Left colon (tissue), 2 donors: ENCODE data around the gene SDK1. TPM values are rescaled to one million over a fixed set of nuclear protein-coding genes. Genes with fewer than 3 reads are reported as not detected.

Source experiments
- ATAC-seq: fragments of 200-7000 bp; cut with Tn5 transposase; one replicate; pipeline ENCODE4 v1.9.1; 2020; ENCODE audit warnings: mild to moderate bottlenecking, moderate library complexity
- DNase-seq, 2 donors: peaks; one replicate each; pipeline ENCODE4 v3.0.0-alpha.2; 2020
- intact Hi-C, 2 donors: fragments of 100-400 bp; cut with DNase I in 1 of 2; cut with micrococcal nuclease in 1 of 2; formaldehyde crosslinking; loops; one replicate each; pipeline versions ENCODE4 v1.11.2 to v1.14.0; 2022; cut with DNase I, micrococcal nuclease
- total RNA-seq, 2 donors: library from RNA; stranded (reverse); fragmentation: NEBNext Ultra II Directional; extraction: Animal tissue kit (Norgen Biotek cat#: 25700); gene quantifications; one replicate each; pipeline ENCODE4 v1.2.1, GENCODE V29; 2021
- donor health status: DM: no; HTN: no; CAD: no.
- donor health status: DM: yes; HTN: yes; CAD: no.

The SDK1 gene
- total RNA-seq, 2 donors from 2014 or later = 3.4 to 5.8 TPM

DNA sequence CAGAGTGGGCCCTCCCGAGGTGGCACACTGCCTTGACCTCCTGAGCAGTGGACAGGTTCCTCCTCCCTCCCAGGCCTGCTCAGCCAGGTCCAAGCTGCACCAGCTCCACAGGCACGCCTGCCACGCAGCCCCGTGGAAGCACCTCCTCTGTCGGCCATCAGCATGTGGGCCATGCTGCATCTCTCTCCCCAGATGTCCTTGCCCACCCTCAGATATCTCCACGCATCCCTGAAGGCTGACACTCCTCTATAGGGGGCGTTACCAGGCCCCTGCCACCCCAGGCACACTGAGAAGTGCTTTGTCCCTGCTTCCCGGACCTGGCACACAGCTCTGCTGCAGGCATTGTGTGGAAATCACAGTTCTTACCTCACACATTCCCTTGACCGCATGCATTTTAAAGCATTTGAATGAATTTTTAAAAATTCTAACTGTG is 598.5 kb downstream of the SDK1 start:
- ATAC-seq (no peak), DNase-seq (no peak)
- intact Hi-C loops = no loop called here

DNA sequence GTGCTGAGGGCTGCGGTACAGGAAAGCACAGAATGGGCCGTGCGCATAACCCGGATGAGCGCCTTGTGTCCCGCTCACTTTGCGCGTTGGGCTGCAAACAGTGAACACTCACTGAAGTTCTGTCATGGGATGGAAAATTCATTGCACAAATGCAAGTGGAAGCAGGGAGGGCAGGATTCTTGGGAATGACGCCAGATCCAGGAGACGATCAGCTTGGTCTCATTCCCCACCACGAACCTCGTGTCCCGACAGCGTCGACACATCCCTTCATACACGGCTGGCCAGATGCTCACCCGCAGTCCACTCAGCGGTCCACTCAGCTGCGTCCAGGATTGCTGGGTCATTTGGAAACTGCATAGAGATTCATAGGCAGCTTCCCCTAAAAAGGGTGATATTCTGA is 607.1 kb downstream of the SDK1 start:
- DNase-seq = no peak
- no peak for ATAC-seq
- intact Hi-C loops = no loop called here

DNA sequence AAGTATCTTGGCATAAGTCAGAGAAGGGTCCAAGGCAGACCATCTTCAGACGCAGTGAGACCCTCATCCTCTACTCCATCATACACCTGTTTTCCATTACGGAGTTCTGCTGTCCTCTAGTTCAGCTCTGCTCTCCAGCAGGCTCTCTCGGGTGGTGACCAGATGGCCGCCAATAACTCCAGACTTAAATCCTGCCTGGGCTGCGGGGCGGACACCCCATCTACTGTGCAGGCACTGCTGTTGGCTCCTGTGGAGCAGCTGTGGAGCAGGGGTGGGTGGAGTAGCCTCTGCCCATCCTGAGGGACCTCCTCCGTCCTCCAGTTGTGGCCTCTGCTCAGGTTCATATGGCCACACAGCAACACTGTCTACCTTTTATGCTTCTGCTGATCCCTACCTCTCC is 608.1 kb downstream of the SDK1 start:
- intact Hi-C loops = no loop called here
- ATAC-seq = no peak
- no peak for DNase-seq

DNA sequence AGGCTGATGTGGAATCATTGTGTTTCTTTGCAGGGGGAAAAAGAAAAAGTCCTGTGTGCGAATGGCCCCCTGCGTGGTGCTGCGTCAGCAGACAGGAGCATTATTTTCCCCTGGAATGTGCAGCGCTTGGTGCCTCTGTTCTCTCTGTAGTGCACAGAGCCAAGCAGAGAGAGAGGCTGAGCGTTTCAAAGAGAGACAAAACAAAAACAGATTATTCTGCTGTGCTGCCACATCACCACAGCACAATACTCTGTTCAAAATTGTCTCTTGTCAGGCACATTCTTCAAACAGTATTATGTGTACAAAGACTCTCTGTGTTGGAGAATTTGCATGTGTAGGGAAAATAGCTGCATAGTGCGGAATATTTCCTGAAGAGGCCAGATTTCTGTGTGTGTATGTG is 609.0 kb downstream of the SDK1 start:
- ATAC-seq (no peak), DNase-seq (no peak)
- intact Hi-C loops = no loop called here

DNA sequence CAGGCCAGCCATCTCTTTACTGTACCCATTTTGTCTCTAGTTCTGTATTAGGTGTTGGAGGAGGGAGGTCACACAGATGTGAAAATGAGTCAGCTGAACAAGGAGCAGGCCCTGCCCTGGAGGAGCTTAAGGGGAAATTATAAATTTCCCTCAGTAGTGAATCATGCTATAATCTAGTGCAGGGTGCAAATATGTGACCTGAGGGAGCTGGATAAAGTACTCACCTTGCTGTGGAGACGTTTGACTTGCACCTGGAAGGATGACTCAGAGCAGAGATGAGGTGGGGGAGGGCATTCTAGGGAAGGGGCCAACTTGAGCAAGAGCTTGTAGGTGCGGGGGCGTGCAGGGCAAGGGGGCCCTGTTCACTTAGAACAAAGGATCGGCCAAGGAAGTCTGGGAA is 610.6 kb downstream of the SDK1 start:
- DNase-seq (no peak), ATAC-seq (no peak)
- intact Hi-C loops = no loop called here

DNA sequence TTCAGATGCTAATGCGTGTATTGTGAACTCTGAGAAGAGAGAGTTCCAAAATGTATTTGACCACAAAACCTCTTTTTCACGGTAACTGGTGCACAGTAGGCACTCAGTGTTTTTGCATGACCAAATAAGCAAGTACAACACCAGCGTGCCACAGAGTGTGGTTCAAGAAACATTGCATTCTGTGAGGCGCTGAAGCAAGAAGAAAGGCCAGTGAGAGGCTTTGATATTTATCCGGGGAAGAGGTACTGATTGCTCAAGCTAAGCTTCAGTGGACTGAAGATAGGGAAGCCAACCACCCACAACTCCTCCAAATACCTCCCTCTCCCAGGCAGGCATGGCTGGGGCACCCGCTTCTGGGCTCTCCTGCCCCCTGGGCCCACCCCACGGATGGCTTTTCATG is 611.2 kb downstream of the SDK1 start:
- no peak for ATAC-seq
- DNase-seq = no peak
- intact Hi-C loops = no loop called here

DNA sequence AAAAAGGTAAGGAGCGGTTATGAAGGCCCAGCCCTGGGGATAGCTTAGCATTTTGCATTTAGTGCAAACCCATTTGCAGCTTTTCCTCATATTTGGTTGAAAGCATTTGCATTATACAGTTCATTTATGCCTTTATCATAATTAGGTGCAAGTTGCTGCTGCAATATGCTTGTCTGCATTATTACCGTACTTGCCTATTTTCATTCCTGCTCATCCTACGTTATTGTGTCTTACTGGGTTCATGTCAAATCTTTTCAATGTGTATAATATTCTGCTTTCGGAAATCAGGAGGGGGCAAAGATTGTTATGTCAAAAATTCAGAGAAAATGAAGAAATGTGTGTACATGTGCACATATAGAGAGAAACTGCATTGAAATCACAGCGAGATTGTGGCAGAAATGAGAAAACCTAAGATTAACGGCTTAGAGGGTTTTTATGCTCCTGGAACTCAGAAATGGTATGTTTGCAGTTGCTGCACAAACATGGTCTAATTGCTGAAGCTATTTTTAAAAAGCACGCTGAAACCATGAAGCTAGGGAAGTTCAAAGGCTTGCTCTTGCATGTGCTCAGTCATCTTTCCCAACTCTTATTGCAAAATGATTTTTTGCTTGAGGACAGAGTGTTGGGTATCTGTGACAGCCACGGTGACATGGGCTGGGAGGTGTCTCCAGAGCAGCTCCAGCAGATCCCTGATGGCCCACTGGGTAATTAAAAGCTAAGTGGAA is 613.2 kb downstream of the SDK1 start:
- ATAC-seq = no peak
- DNase-seq = no peak
- intact Hi-C loops = no loop called here

DNA sequence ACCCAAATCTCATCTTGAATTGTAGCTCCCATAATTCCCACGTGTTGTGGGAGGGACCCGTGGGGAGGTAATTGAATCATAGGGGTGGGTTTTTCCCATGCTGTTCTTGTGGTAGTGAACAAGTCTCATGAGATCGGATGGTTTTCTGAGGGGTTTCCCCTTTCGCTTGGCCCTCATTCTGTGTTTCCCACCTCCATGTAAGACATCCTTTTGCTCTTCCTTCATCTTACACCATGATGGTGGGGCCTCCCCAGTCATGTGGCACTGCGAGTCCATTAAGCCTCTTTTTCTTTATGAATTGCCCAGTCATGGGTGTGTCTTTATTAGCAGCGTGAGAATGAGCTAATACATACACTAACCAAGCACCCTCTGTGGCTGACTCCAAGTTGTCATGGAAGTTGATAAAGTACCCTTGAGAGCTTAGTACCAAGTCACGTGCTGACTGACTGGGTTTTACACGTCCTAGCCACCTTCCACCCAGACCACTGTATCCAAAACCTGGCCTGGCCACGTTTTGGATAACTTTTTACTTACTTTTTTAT is 614.4 kb downstream of the SDK1 start:
- ATAC-seq = no peak
- intact Hi-C loops = no loop called here
- no peak for DNase-seq

DNA sequence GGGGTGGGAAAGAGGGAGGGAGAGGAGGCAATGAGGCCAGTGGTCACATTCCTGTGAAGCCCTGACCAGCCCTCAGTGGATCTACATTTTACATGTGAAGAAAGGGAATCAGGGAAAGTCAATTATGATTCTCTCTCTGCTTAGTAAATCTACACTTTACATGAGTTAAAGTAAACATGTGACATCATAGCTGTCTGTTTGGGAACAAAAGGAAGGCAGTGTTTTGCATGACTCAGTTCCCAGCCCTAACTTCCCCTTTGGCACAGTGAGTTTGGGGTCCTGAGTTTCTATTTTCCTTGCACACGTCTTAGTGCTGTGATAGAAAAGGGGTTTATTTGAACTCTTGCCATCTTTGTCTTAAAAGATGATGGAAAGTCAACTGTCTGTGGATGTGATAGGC is 615.1 kb downstream of the SDK1 start:
- no peak for DNase-seq
- intact Hi-C loops = no loop called here
- ATAC-seq = no peak

DNA sequence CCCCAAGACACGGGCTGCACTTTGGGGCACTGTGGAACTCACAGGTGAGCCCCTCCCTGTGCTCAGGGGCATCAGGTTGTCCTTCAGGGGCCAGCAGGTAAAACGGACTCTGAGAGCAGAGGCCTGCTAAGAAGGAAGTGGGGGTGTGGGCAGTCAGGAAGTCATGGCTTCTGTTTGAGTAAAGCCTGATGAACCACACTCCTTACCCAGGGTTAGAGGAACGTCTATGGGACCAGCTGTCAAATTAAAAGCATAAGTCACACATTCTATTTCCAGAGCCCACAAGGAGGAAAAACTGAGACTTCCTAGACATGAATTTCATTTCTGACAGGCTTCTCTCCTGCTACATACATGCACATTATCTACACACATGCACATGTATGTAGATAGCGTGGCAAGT is 616.4 kb downstream of the SDK1 start:
- no peak for DNase-seq
- ATAC-seq = no peak
- intact Hi-C loops = no loop called here

DNA sequence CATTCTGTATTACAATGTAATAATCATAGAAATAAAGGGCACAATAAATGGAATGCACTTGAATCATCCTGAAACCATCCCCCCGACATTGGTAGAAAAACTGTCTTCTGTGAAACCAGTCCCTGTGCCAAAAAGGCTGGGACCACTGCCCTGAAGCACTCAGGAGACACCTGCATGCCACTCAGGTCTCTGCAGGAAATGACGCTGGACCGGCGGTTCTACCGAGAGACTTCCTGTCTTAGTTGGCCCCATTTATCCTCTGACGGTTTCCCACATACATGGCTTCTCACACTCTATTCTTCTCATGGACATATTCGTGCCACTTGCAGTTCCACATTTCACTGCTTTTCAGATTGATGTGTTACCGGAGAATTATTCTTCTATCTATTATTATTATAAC is 617.5 kb downstream of the SDK1 start:
- DNase-seq (no peak), ATAC-seq (no peak)
- intact Hi-C loops = no loop called here

DNA sequence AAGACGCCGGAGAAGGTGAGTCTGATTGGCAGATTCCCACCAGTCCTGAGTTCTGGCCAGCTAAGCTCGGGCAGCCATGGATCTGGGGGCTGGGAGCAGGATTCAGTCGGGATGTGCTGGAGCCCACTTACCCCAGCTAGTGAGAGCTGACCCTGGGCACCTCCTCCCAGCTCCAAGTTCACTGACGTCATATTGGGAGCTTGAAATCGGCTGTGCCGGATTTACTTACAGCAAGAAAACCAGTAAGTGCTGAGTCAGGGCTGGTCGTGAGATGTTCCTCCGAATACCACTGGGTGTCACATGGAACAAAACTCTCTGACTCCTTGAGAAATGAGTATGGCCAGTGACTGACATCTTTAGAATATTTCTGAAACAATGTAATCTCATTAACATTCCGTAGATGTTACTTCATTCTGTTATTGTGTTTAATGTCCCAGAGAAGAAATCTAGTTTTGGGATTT is 621.2 kb downstream of the SDK1 start:
- DNase-seq (peak in 1 of 2 donors; percentile 28), ATAC-seq (peak; percentile 50)
- intact Hi-C loops = no loop called here

DNA sequence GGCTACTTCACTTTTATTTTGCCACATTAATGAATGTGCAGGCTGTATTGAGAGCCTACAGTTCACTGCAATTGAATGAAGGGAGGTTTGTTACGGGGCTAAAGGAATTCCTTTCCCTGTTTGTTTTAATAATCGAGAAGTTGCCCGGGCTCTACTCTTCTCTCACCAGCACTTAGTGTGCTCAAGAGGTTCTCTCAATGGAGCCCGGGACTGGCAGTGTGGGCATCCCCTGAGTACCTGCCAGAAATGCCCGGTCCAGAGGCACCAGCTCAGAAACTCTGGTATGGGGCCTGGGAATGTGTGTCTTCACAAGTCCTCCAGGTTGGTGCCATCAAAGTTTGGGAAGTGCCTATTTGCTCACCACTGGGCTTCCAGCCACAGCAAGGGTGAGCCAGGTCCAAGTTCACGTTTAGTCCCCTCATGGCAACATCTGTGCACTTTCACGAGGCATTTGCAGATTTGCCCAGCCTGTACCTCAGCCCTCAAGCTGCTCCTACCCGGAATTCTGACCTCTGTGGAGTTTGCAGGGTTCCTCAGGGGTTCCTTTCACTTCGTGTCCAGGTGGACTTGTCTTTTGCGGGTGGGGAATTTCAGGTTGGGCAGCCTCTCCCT is 622.4 kb downstream of the SDK1 start:
- ATAC-seq (no peak), DNase-seq (no peak)
- intact Hi-C loops = no loop called here

DNA sequence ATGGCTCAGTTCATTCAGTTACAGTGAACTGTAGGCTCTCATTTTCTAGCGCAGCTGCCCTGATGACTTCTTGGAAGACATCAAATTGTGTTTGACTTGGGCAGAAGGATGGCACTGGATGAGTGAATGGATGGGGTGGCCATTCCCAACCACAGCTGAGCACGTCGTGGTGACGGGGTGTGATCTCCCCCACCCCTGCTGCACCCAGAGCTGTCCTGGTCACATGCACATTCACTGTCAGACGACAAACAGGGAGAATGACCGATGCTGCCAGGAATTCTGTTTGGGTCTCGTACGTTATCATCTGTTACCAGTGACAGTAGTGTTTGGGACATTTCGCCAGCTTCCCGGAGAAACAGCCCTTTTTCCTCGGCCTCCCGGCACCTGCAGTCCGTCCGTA is 623.2 kb downstream of the SDK1 start:
- ATAC-seq (no peak), DNase-seq (no peak)
- intact Hi-C loops = no loop called here

DNA sequence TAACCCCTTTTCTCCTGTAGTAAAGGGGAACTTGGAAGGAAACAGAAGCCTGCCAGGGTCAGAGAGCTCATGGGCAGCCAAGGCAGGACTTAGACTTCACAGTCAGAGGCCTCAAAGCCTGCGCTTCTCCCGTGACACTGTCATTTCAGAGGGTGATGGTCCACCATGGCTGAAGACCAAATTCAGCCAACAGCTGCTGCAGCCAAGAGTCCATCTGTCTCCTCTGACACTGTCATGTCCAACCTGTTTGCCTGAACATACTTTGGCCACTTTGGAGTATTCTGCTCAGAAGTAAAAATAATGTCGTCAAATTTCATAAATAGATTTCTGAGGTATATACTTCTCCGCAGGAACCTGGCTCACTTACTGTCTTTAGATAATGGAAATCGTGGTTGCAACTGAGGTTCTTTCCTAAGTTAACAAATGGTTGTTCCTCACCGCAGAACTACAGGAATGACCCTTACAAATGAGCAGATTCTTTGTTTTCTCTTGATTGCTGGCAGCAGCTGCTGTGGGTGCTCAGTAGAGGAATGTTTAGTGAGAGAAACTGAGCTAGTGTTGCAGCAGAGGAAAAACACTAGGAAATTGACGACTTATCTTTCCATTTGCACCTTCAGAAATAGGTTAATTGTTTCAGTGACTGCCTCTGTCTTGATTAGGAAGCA is 626.5 kb downstream of the SDK1 start:
- DNase-seq = no peak
- intact Hi-C loops = no loop called here
- ATAC-seq = no peak

DNA sequence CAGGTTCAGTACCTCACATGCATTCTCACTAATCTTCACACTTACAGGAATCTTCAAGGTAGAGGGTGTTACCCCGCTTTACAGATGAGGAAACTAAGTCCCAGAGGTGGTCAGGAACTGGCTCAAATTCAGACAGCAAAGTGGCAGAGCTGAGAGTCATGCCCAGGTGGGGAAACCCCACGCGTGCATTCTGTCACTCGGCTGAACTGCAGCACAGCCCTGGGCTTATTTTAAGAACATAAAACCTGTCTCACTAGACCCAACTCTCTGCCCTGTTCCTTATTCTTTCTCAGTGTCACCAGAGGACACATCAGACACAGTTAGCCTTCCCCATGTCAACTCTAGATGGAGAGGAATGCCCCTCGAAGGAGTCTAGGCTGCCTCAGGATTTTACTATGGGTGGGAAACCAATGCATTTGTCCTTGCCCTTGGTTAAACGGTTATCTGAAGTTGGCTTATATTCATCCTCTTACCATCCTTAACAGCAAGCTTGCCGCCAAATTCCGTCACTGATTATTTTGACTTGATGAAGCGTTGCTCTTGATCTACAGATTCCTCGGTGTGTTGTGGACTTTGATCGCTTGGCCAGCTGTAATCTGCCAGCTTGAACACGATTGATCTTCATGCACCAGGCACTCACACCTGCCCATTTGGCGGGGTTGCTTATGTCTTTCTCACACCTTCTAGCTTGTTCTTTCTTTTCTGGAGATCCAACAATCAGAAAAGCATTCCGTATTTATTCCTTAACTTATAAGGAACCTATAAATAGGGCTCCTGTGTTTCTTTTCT is 627.9 kb downstream of the SDK1 start:
- no peak for ATAC-seq
- DNase-seq = no peak
- intact Hi-C loops = no loop called here

DNA sequence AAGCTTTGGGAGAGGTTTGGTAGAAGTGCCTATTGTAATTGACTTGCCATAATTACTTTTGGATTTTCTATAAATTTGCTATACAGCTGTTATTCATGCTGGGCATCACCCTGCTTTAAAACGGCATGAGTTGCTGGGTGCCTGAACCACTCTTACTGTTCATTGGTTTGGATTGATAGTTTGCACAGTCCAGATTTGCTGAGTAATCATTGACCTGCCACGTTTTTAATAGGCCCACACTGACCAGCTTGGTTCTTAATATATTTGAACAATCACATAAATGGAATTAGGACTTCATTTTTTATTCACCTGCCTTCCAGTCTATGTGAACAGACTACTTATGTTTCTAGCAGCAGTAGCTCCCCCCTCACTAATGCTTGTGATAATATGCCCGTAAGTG is 630.8 kb downstream of the SDK1 start:
- no peak for ATAC-seq
- intact Hi-C loops = no loop called here

DNA sequence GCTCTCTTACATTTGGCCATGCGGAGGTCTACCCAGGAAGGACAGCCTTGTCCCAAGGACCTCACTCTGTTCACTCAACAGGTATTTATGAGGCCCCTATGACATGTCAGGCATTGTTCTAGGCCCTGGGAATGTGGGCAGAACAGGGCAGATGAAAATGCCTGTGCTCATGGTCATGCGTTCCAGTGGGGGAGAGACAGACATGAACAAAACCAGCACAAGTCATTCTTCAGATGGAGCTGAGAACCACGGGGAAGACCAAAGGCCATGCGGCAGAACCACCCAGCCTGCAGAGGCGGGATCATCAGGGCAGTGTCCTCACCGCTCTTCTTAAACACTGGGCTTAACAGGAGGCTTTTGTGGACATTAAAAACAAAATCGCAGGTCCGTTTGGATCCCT is 636.1 kb downstream of the SDK1 start:
- ATAC-seq = no peak
- intact Hi-C loops = no loop called here
- no peak for DNase-seq

More for the DNA sequence above, 630.8 kb downstream of the SDK1 start:
- no peak for DNase-seq

DNA sequence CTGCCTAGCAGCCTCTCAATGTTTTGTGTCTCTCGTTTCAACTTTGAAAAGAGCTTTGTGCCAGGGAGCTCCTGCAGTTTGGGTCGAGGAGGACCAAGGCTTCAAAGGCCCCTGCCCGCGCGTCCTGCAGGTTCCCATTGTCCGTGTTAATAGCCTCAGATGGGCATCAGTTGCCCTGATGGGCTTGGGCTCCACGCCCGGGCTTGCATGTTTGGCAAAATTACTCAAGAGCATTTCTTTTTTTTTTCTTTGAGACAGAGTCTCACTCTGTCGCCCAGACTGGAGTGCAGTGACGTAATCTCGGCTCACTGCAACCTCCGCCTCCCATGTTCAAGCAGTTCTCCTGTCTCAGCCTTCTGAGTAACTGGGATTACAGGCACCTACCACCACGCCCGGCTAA is 636.6 kb downstream of the SDK1 start:
- intact Hi-C loops = no loop called here
- DNase-seq (no peak), ATAC-seq (no peak)
